Upper lobe of right lung (tissue), 1 donor: ENCODE measurements around the gene ABCD3. TPM values are rescaled to one million over a fixed set of nuclear protein-coding genes. Genes with fewer than 3 reads are reported as not detected.
"Not testable (repeated sequence)": the region's sequence is repeated elsewhere in the genome, so short reads cannot be mapped to it uniquely, and the experiment has no call there.

Experiments
- ATAC-seq: fragments of 200-7000 bp; cut with Tn5 transposase; one replicate; pipeline ENCODE4 v1.9.1; 2020; ENCODE audit warnings: mild to moderate bottlenecking, moderate library complexity
- DNase-seq: peaks from one replicate; pipeline ENCODE4 v3.0.0-alpha.2; 2020
- H3K27ac ChIP-seq: fragments of 200-600 bp; one replicate; pipeline ENCODE4 v1.8.0; 2022
- H3K27me3 ChIP-seq: fragments of 200-600 bp; one replicate; pipeline ENCODE4 v1.8.0; 2022; ENCODE audit warnings: mild to moderate bottlenecking
- H3K36me3 ChIP-seq: fragments of 200-600 bp; one replicate; pipeline ENCODE4 v1.8.0; 2022
- H3K4me1 ChIP-seq: fragments of 200-600 bp; one replicate; pipeline ENCODE4 v1.8.0; 2022
- H3K4me3 ChIP-seq: fragments of 200-600 bp; one replicate; pipeline ENCODE4 v1.8.0; 2022; ENCODE audit warnings: mild to moderate bottlenecking
- H3K9me3 ChIP-seq: fragments of 200-600 bp; one replicate; pipeline ENCODE4 v1.8.0; 2022
- CTCF ChIP-seq: fragments of 200-600 bp; IDR thresholded peaks from one replicate; pipeline ENCODE4 v1.8.0; 2022; ENCODE audit warnings: antibody characterized with exemption
- intact Hi-C: fragments of 100-400 bp; cut with DNase I; formaldehyde crosslinking; loops from one replicate; pipeline ENCODE4 v1.11.0; 2022
- total RNA-seq: library from RNA; stranded (reverse); fragmentation: NEBNext Ultra II Directional; extraction: Animal tissue kit (Norgen Biotek cat#: 25700); gene quantifications from one replicate; pipeline ENCODE4 v1.2.1, GENCODE V29; 2021
- donor health status: DM: no; HTN: yes; CAD: no; lungs with severe emphysema.

The ABCD3 gene
- total RNA-seq, 1 donor from 2014 or later: 50.9 TPM

- Histone ChIP-seq H3K4me3 (no peak overlapping the region), H3K4me1 (peaks cover 11% of the 10 kb centered on the region), H3K9me3 (no peaks in the 10 kb centered on the region), H3K27ac (no peak overlapping the region), H3K36me3 (no peaks in the 10 kb centered on the region), H3K27me3 (no peaks in the 10 kb centered on the region)
- TF ChIP-seq CTCF: no peak
- ATAC-seq (no peak), DNase-seq (no peak)
- intact Hi-C loops: no loop called here
Measured at GRCh38 chr1:94555091-94555490, 136.9 kb downstream of the ABCD3 start.

GRCh38 chr1:94559921-94560320 lies 141.7 kb downstream of the ABCD3 start:
- ATAC-seq (no peak), DNase-seq (no peak)
- H3K27me3 ChIP-seq: no peaks in the 10 kb centered on the region
- TF ChIP-seq CTCF: no peak
- H3K27ac ChIP-seq: no peak overlapping the region
- no peaks in the 10 kb centered on the region for H3K9me3 ChIP-seq
- no peaks in the 10 kb centered on the region for H3K4me1 ChIP-seq
- intact Hi-C loops: no loop called here
- no peak overlapping the region for H3K4me3 ChIP-seq
- no peaks in the 10 kb centered on the region for H3K36me3 ChIP-seq

- H3K27me3 ChIP-seq: no peaks in the 10 kb centered on the region
- ATAC-seq (no peak), DNase-seq (no peak)
- intact Hi-C loops: no loop called here
- no peak for TF ChIP-seq CTCF
- no peak overlapping the region for H3K27ac ChIP-seq
- H3K36me3 ChIP-seq: no peaks in the 10 kb centered on the region
- no peaks in the 10 kb centered on the region for H3K4me1 ChIP-seq
- H3K4me3 ChIP-seq: no peak overlapping the region
- H3K9me3 ChIP-seq: no peaks in the 10 kb centered on the region
Measured at GRCh38 chr1:94560333-94560732, 142.1 kb downstream of the ABCD3 start.

- H3K27ac ChIP-seq: peak overlapping the region; percentile 32
- DNase-seq: peak; percentile 68
- intact Hi-C loops: no loop called here
Measured at GRCh38 chr1:94562519-94563260, 144.5 kb downstream of the ABCD3 start.

GRCh38 chr1:94565901-94566300 lies 147.7 kb downstream of the ABCD3 start:
- no peaks in the 10 kb centered on the region for H3K9me3 ChIP-seq
- H3K27me3 ChIP-seq: no peaks in the 10 kb centered on the region
- DNase-seq (no peak), ATAC-seq (no peak)
- no peak overlapping the region for H3K4me3 ChIP-seq
- H3K36me3 ChIP-seq: no peaks in the 10 kb centered on the region
- intact Hi-C loops: no loop called here
- no peak for TF ChIP-seq CTCF
- H3K27ac ChIP-seq: no peak overlapping the region
- H3K4me1 ChIP-seq: no peaks in the 10 kb centered on the region

More at GRCh38 chr1:94562519-94563260, 144.5 kb downstream of the ABCD3 start:
- no peaks in the 10 kb centered on the region for H3K36me3 ChIP-seq
- H3K4me3 ChIP-seq: no peak overlapping the region
- no peak for TF ChIP-seq CTCF
- H3K9me3 ChIP-seq: no peaks in the 10 kb centered on the region
- no peaks in the 10 kb centered on the region for H3K27me3 ChIP-seq
- no peaks in the 10 kb centered on the region for H3K4me1 ChIP-seq
- peak; percentile 98 for ATAC-seq

- DNase-seq, H3K36me3 ChIP-seq, intact Hi-C loops, H3K27me3 ChIP-seq, H3K9me3 ChIP-seq, ATAC-seq, H3K4me3 ChIP-seq, H3K4me1 ChIP-seq, H3K27ac ChIP-seq: not testable (repeated sequence)
Measured at GRCh38 chr1:94566436-94566835, 148.2 kb downstream of the ABCD3 start.

GRCh38 chr1:94567975-94568607 lies 149.9 kb downstream of the ABCD3 start:
- H3K36me3 ChIP-seq, H3K27me3 ChIP-seq, H3K27ac ChIP-seq, H3K4me3 ChIP-seq, ATAC-seq, intact Hi-C loops, DNase-seq, H3K4me1 ChIP-seq, H3K9me3 ChIP-seq: not testable (repeated sequence)
